Bronchial epithelial cell (primary cell): ENCODE results near the gene ZNF836. TPM values are rescaled to one million over a fixed set of nuclear protein-coding genes. Genes with fewer than 3 reads are reported as not detected.
A peak's percentile ranks its signal among the peaks of the same experiment; 100 is the strongest.
"Not testable (repeated sequence)": the region's sequence is repeated elsewhere in the genome, so short reads cannot be mapped to it uniquely, and the experiment has no call there.

Source experiments
- DNase-seq: peaks from one replicate; pipeline ENCODE4 v3.0.0-alpha.2; 2010; ENCODE audit warnings: low read depth
- FAIRE-seq: peaks from 2 replicates; lab custom pipeline; 2011; peaks lifted over from hg19 to GRCh38; lab: Jason Lieb, UNC
- H3K27me3 ChIP-seq: 2 replicates; pipeline ENCODE4 v1.5.1; 2011; ENCODE audit warnings: low read length; ENCODE audit not compliant: control insufficient read depth, insufficient read depth
- H3K36me3 ChIP-seq: 2 replicates; pipeline ENCODE4 v1.5.1; 2011; ENCODE audit warnings: low read length; ENCODE audit not compliant: control insufficient read depth, insufficient read depth
- H3K4me3 ChIP-seq: 2 replicates; pipeline ENCODE4 v1.5.1; 2011; ENCODE audit warnings: mild to moderate bottlenecking, low read depth, low read length, control low read depth
- CTCF ChIP-seq: IDR thresholded peaks from 2 replicates; pipeline ENCODE4 v1.5.1; 2011; ENCODE audit warnings: mild to moderate bottlenecking, moderate library complexity, low read length, control low read depth, inconsistent platforms; ENCODE audit not compliant: insufficient read depth, severe bottlenecking
- total RNA-seq: library from RNA; depleted of rRNA; stranded (reverse); fragments of >200 nt; gene quantifications from 2 replicates; pipeline ENCODE4 v1.2.1, GENCODE V29; 2014

Gene ZNF836
- total RNA-seq, 1 donor from 2014 or later, result 6.3 TPM

GRCh38 chr19:52214241-52214640 is 42.8 kb upstream of the ZNF836 start:
- H3K4me3 ChIP-seq, result no peak overlapping the region
- H3K27me3 ChIP-seq, result no peaks in the 10 kb centered on the region
- no peak for DNase-seq
- H3K36me3 ChIP-seq, result peaks cover 58% of the 10 kb centered on the region
- no peak for FAIRE-seq
- TF ChIP-seq CTCF, result no peak

- Histone ChIP-seq H3K36me3 (peaks cover 51% of the 10 kb centered on the region), H3K4me3 (no peak overlapping the region), H3K27me3 (no peaks in the 10 kb centered on the region)
- FAIRE-seq, result peak; percentile 43
- no peak for TF ChIP-seq CTCF
- no peak for DNase-seq
Observed at GRCh38 chr19:52212572-52213255, 41.3 kb upstream of the ZNF836 start.

GRCh38 chr19:52211926-52212571 is 40.6 kb upstream of the ZNF836 start:
- Histone ChIP-seq H3K27me3 (no peaks in the 10 kb centered on the region), H3K4me3 (no peak overlapping the region), H3K36me3 (peaks cover 51% of the 10 kb centered on the region)
- TF ChIP-seq CTCF, result no peak
- FAIRE-seq (no peak), DNase-seq (no peak)

- Histone ChIP-seq H3K4me3 (no peak overlapping the region), H3K36me3 (peaks cover 53% of the 10 kb centered on the region), H3K27me3 (no peaks in the 10 kb centered on the region)
- no peak for TF ChIP-seq CTCF
- no peak for FAIRE-seq
- DNase-seq, result no peak
Observed at GRCh38 chr19:52211203-52211602, 39.8 kb upstream of the ZNF836 start.

- Histone ChIP-seq H3K36me3 (peaks cover 51% of the 10 kb centered on the region), H3K27me3 (no peaks in the 10 kb centered on the region), H3K4me3 (no peak overlapping the region)
- DNase-seq (no peak), FAIRE-seq (peak; percentile 64)
- TF ChIP-seq CTCF, result no peak
Observed at GRCh38 chr19:52206481-52206880, 35.1 kb upstream of the ZNF836 start.

GRCh38 chr19:52200755-52201391 is 29.5 kb upstream of the ZNF836 start:
- FAIRE-seq, result peak; percentile 55
- not testable (repeated sequence) for H3K4me3 ChIP-seq, DNase-seq, H3K27me3 ChIP-seq
- H3K36me3 ChIP-seq, result peaks cover 35% of the 10 kb centered on the region
